Skeletal muscle tissue (tissue), 4 donors: Measurements from ENCODE around the gene SLC25A12. TPM values are rescaled to one million over a fixed set of nuclear protein-coding genes. Genes with fewer than 3 reads are reported as not detected.

ENCODE experiments used
- H3K27ac ChIP-seq: one replicate; pipeline ENCODE4 v1.7.0; 2013; ENCODE audit warnings: mild to moderate bottlenecking, low read depth, low read length, inconsistent platforms
- H3K27me3 ChIP-seq, 3 donors: one replicate each; pipeline ENCODE4 v1.7.0; 2013; ENCODE audit warnings: low read length in 3 of 3; ENCODE audit not compliant: control insufficient read depth in 3 of 3, insufficient read depth in 3 of 3
- H3K36me3 ChIP-seq, 3 donors: one replicate each; pipeline ENCODE4 v1.7.0; 2013; ENCODE audit warnings: low read length in 3 of 3; ENCODE audit not compliant: control insufficient read depth in 3 of 3, insufficient read depth in 3 of 3
- H3K4me1 ChIP-seq, 3 donors: one replicate each; pipeline ENCODE4 v1.7.0; 2013; ENCODE audit warnings: low read length in 3 of 3, mild to moderate bottlenecking in 3 of 3; ENCODE audit not compliant: control insufficient read depth in 3 of 3, insufficient read depth in 3 of 3
- H3K4me3 ChIP-seq, 3 donors: one replicate each; pipeline ENCODE4 v1.7.0; 2013; ENCODE audit warnings: low read length in 3 of 3
- H3K9ac ChIP-seq, 3 donors: one replicate each; pipeline ENCODE4 v1.7.0; 2013; ENCODE audit warnings: low read length in 3 of 3, mild to moderate bottlenecking in 3 of 3, moderate library complexity in 2 of 3, low read depth in 1 of 3
- H3K9me3 ChIP-seq, 3 donors: one replicate each; pipeline ENCODE4 v1.7.0; 2013; ENCODE audit warnings: low read length in 3 of 3; ENCODE audit not compliant: control insufficient read depth in 3 of 3
- total RNA-seq: library from RNA; depleted of rRNA; stranded (reverse); fragments of >200 nt; gene quantifications from one replicate; pipeline ENCODE4 v1.2.3, GENCODE V29; 2014
- donor health status: Osteomylitis.

SLC25A12 gene
- total RNA-seq, 1 donor from 2014 or later, result 27.7 TPM

- peak overlapping the region; percentile 91 to 97 (median 93) for H3K9ac ChIP-seq
- H3K4me1 ChIP-seq, result peaks cover 13 to 33% (median 17%) of the 10 kb centered on the region in 3 donors
- H3K27ac ChIP-seq, result peak overlapping the region; percentile 87
These were observed 734 bp downstream of the SLC25A12 start for GRCh38 chr2:171893196-171893823.

GRCh38 chr2:171889808-171890207 lies 4.2 kb downstream of the SLC25A12 start:
- Histone ChIP-seq H3K4me3 (no peak overlapping the region), H3K4me1 (peaks cover 8 to 31% (median 15%) of the 10 kb centered on the region in 3 donors), H3K9ac (no peak overlapping the region), H3K9me3 (no peaks in the 10 kb centered on the region), H3K36me3 (peaks cover 3 to 9% (median 5%) of the 10 kb centered on the region in 3 donors), H3K27ac (peak overlapping the region; percentile 16), H3K27me3 (no peaks in the 10 kb centered on the region)

More at GRCh38 chr2:171893196-171893823, 734 bp downstream of the SLC25A12 start:
- Histone ChIP-seq H3K4me3 (peak overlapping the region; percentile 95 to 100 (median 97)), H3K9me3 (no peaks in the 10 kb centered on the region), H3K27me3 (no peaks in the 10 kb centered on the region), H3K36me3 (peaks cover 3 to 9% (median 5%) of the 10 kb centered on the region in 3 donors)

GRCh38 chr2:171889333-171889732 lies 4.7 kb downstream of the SLC25A12 start:
- Histone ChIP-seq H3K9ac (peak overlapping the region in 1 of 3 donors; percentile 43), H3K4me3 (no peak overlapping the region), H3K27ac (peak overlapping the region; percentile 16), H3K27me3 (no peaks in the 10 kb centered on the region), H3K36me3 (peaks cover 3 to 9% (median 5%) of the 10 kb centered on the region in 3 donors), H3K9me3 (no peaks in the 10 kb centered on the region), H3K4me1 (peaks cover 8 to 26% (median 14%) of the 10 kb centered on the region in 3 donors)

GRCh38 chr2:171883275-171883893 lies 10.7 kb downstream of the SLC25A12 start:
- H3K9ac ChIP-seq, result no peak overlapping the region
- H3K27ac ChIP-seq, result no peak overlapping the region

GRCh38 chr2:171882089-171882769 lies 11.8 kb downstream of the SLC25A12 start:
- Histone ChIP-seq H3K36me3 (no peaks in the 10 kb centered on the region), H3K9ac (no peak overlapping the region), H3K9me3 (no peaks in the 10 kb centered on the region), H3K4me3 (no peak overlapping the region), H3K27ac (peak overlapping the region; percentile 32), H3K4me1 (peaks cover 10 to 19% (median 10%) of the 10 kb centered on the region in 3 donors), H3K27me3 (no peaks in the 10 kb centered on the region)

More at GRCh38 chr2:171883275-171883893, 10.7 kb downstream of the SLC25A12 start:
- no peaks in the 10 kb centered on the region for H3K9me3 ChIP-seq
- no peaks in the 10 kb centered on the region for H3K36me3 ChIP-seq
- peaks cover 5 to 9% (median 7%) of the 10 kb centered on the region in 3 donors for H3K4me1 ChIP-seq
- no peak overlapping the region for H3K4me3 ChIP-seq
- H3K27me3 ChIP-seq, result no peaks in the 10 kb centered on the region

- Histone ChIP-seq H3K27ac (no peak overlapping the region), H3K9ac (no peak overlapping the region), H3K36me3 (no peaks in the 10 kb centered on the region), H3K4me3 (no peak overlapping the region), H3K4me1 (peaks cover 10 to 21% (median 16%) of the 10 kb centered on the region in 3 donors), H3K27me3 (no peaks in the 10 kb centered on the region), H3K9me3 (no peaks in the 10 kb centered on the region)
These were observed 13.3 kb downstream of the SLC25A12 start for GRCh38 chr2:171880774-171881173.

GRCh38 chr2:171879865-171880264 lies 14.2 kb downstream of the SLC25A12 start:
- no peak overlapping the region for H3K4me3 ChIP-seq
- H3K9ac ChIP-seq, result peak overlapping the region in 1 of 3 donors; percentile 37
- H3K27me3 ChIP-seq, result no peaks in the 10 kb centered on the region
- peaks cover 10 to 21% (median 16%) of the 10 kb centered on the region in 3 donors for H3K4me1 ChIP-seq
- no peaks in the 10 kb centered on the region for H3K9me3 ChIP-seq
- peak overlapping the region; percentile 49 for H3K27ac ChIP-seq
- peaks cover 0 to under 1% (median 0%) of the 10 kb centered on the region in 3 donors for H3K36me3 ChIP-seq

- peak overlapping the region; percentile 2 to 25 (median 12) for H3K9ac ChIP-seq
- no peaks in the 10 kb centered on the region for H3K27me3 ChIP-seq
- peak overlapping the region; percentile 76 for H3K27ac ChIP-seq
- H3K9me3 ChIP-seq, result no peaks in the 10 kb centered on the region
- H3K36me3 ChIP-seq, result peaks cover 0 to 2% (median 0%) of the 10 kb centered on the region in 3 donors
- no peak overlapping the region for H3K4me3 ChIP-seq
- H3K4me1 ChIP-seq, result peaks cover 10 to 21% (median 16%) of the 10 kb centered on the region in 3 donors
These were observed 15.5 kb downstream of the SLC25A12 start for GRCh38 chr2:171878481-171878993.

- Histone ChIP-seq H3K27me3 (no peaks in the 10 kb centered on the region), H3K4me1 (peaks cover 3 to 15% (median 12%) of the 10 kb centered on the region in 3 donors), H3K27ac (no peak overlapping the region), H3K36me3 (peaks cover 0 to 2% (median 0%) of the 10 kb centered on the region in 3 donors), H3K9me3 (no peaks in the 10 kb centered on the region), H3K4me3 (no peak overlapping the region), H3K9ac (no peak overlapping the region)
These were observed 19.1 kb downstream of the SLC25A12 start for GRCh38 chr2:171874963-171875362.
